IPS DF 4.7 (cell line): Measurements from ENCODE around the gene ANXA10.
A peak's percentile ranks its signal among the peaks of the same experiment; 100 is the strongest.
"Not testable (repeated sequence)": the region's sequence is repeated elsewhere in the genome, so short reads cannot be mapped to it uniquely, and the experiment has no call there.

Experiments used
- DNase-seq: peaks from one replicate; pipeline ENCODE4 v3.0.0-alpha.2; 2013; ENCODE audit warnings: low spot score; ENCODE audit errors: extremely low read depth

The ANXA10 gene, protein sequence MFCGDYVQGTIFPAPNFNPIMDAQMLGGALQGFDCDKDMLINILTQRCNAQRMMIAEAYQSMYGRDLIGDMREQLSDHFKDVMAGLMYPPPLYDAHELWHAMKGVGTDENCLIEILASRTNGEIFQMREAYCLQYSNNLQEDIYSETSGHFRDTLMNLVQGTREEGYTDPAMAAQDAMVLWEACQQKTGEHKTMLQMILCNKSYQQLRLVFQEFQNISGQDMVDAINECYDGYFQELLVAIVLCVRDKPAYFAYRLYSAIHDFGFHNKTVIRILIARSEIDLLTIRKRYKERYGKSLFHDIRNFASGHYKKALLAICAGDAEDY

DNA sequence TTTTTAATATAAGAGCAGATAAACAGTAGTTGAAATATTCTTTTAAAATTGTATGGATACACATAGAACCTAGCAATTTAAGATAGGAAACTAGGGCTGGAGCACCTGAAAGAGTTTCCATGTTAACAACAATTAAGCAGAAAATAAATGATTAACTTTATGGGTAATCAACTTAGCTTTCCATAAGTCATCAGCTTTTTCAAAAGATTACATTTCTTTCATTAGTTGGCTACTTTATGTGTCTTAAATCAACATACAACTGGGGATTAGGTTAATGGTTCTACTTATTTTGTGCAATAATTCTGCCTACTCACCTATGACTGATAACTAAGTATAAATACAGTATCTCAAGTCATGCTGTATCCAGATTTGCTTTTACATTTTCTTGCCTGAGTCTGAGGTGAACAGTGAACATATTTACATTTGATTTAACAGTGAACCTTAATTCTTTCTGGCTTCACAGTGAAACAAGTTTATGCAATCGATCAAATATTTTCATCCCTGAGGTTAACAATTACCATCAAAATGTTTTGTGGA lies at the start of gene ANXA10:
Gene ANXA10 (plus strand): TSS at position 362 of the 537 bp plus-strand sequence. CDS start 164 bp downstream, at position 526.
- no peak for DNase-seq

DNA sequence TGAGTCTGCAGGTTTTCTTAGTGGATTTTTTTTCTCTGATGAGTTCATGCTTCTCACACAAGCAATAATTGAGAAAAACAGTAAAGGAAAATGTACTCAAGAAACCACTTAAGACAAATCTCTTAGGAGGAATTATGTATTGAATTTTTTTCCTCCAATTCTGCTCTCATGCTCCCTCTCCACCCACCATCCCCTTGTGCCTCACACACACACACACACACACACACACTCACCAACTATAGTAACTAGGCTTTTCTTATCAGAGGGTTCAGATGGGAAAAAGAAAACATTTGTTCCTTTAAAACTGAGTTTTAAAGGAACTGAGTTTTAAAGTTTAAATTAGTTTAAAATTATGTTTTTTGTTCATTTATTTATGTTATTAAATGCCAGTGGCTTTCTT lies 47.0 kb upstream of the ANXA10 start:
- DNase-seq = no peak

DNA sequence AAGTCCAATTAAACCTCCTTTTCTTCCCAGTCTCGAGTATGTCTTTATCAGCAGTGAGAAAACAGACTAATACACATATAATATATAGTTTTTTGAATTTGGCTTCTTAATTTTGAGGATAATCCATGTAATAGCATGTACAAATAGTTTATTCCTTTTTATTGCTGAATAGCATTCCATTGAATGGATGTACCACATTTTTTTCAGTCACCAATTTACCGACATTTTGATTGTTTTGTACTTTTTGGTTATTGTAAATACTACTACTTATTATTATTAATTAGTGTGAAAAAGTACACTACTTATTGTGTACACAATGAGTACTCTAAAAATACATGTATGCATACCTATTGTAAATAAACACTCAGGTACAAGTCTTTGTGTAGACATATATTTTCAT lies 42.3 kb upstream of the ANXA10 start:
- no peak for DNase-seq

DNA sequence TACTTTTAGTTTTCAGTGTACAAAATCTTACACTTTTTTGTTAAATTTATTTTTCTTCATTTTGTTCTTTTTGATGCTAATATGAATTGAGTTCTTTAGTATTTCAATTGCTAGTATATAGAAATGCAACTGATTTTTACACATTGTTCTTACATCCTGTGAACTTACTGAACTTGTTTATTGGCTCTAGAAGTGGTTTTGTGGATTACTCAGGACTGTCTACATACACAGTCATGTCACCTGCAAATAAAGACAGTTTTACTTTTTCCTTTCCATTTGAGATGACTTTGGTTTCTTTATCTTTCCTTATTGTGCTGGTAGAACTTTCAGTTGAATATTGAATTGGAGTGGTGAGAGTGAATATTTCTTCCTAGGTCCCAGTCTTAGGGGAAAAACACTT lies 40.8 kb upstream of the ANXA10 start:
- no peak for DNase-seq

GRCh38 chr4:168057412-168057811 lies 34.9 kb upstream of the ANXA10 start:
- DNase-seq = no peak

GRCh38 chr4:168059251-168059650 lies 33.1 kb upstream of the ANXA10 start:
- no peak for DNase-seq

- DNase-seq = no peak
Observed at GRCh38 chr4:168063031-168063430, 29.3 kb upstream of the ANXA10 start.

DNA sequence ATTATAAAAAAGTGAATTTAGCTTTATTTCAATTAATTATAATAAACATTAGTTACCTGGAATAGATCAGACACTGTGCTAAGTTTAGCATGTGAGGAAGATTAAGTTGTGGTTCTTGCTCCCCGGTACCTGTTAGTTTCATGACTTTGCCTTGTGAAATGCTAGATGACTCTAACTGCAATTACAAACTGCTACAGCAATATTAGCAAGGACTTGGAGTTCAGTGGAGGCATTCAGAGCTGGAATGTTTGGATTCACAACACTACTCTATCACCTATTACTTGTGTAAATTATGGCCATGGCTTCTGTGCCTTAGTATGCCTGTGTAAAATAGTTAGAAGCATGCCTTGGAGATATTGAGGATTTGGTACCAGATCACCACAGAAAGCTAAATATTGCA lies 21.4 kb upstream of the ANXA10 start:
- DNase-seq = no peak

GRCh38 chr4:168071304-168071703 lies 21.0 kb upstream of the ANXA10 start:
- DNase-seq = no peak

DNA sequence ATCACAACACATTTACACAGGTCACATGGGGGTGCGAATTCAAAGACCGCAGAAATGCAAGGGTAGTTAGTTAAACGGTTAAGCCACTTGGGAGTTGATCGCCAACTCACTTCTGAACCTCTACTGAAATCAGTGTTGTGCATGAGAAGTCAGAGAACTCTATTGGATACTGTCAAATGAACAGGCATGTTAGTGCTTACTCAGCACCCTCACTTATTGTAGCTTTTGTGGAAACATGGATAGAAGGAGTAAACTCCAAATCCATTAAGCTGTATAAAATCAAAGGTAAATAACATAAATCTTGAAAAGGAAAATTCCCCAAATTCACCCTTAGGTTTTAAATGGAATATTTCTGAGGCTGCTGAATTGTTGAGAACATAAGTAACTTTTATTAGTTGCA lies 17.5 kb upstream of the ANXA10 start:
- DNase-seq = no peak

- DNase-seq = peak; percentile 46
Observed at GRCh38 chr4:168076989-168077725, 15.2 kb upstream of the ANXA10 start.

- no peak for DNase-seq
Observed at GRCh38 chr4:168077726-168078239, 14.6 kb upstream of the ANXA10 start.

GRCh38 chr4:168082379-168082778 lies 10.0 kb upstream of the ANXA10 start:
- no peak for DNase-seq

DNA sequence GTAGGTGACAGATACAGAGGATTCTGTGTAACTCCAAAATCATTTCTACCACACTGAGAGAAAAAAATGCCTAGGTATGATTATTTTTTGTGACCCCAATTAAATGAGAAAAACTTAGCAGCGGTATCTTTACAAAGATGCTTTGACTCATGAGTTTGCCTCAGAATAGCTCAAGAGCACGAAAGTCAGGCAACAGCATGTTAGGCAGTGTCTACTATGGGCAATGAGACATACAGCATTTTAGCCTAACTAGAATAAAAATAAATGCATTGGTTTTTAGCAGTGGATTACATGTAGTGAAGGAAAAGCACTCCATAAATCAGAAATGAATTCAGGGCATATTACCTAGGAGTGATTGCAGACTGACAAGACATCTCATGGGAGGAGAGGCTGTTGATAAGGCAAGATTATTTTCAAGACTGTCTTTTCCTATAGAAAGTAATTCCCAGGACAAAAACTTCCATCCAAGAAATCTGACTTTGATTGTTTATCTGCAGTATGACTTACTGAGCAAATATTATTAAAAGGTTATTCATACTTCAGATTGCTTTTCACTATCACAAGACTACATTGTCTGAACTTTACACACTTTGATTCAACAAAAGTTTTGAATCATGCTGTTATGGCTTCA lies 3.6 kb downstream of the ANXA10 start:
- no peak for DNase-seq

GRCh38 chr4:168096407-168096784 lies 4.1 kb downstream of the ANXA10 start:
- DNase-seq = no peak

GRCh38 chr4:168097161-168097560 lies 4.8 kb downstream of the ANXA10 start:
- no peak for DNase-seq

DNA sequence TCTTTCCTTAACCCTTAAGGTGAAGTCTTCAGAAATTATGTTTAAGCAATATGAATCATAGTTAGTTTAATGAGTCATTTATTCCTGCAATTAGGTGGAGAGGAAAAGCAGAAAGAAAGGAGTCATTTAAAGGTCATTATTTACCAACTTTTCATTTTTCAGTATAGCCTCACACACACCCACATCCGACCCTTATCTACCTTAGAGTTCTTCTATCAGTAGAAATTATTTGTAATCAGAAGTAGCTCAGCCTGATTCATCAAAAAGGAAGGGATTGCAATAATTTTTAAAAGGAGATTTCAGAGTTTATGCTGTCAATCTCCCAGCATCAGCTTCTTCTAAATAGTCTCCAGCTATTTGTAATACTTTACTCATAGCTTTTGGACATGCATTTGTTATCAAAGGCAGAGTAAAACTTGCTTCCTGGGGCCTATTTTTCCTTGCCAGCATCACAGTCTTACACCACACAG lies 5.9 kb downstream of the ANXA10 start:
- no peak for DNase-seq

DNA sequence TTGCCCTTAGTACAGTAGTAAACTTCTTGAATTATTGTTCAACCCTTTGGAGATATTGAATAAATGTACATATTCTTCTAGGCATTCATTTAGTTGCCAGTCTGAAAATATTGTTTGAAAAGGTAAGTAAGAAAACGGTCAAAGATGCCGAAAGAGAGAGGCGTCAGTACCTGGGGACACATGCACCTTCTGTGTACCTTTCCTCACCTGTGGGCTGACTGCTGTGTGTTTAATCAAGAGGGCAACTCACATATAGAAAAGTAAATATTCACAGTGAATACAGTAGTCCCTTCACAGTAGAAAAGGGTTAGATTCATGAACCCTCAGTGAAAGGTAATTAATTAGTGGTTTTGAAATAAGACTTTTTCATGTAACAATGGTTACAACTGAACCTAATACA lies 6.9 kb downstream of the ANXA10 start:
- no peak for DNase-seq

GRCh38 chr4:168101026-168101425 lies 8.7 kb downstream of the ANXA10 start:
- no peak for DNase-seq

DNA sequence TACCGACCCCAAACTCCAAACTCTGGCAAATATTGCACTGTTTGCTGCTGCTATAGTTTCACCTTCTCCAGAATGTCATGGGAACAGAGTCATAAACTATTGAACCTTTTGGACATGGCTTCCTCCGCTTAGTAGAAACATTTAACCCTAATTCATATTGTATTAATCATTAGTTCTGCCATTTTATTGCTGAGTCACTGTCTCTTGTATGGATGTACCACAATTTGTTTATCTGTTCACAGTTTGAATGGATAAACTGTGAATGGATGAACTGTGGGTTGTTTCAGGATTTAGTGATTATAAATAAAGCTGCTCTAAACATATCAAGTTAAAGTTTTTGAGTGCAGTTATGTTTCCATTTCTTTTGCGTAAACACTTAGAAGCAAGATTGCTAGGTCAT lies 10.1 kb downstream of the ANXA10 start:
- no peak for DNase-seq

- DNase-seq = no peak
Observed at GRCh38 chr4:168109527-168109926, 17.2 kb downstream of the ANXA10 start.

- DNase-seq = not testable (repeated sequence)
Observed at GRCh38 chr4:168113059-168113458, 20.7 kb downstream of the ANXA10 start.
